Ramos (cell line): Measurements from ENCODE around the gene LDB1.

Experiments used
- in situ Hi-C: fragments of 300-500 bp; cut with MboI; formaldehyde crosslinking; loops from one replicate; pipeline ENCODE4 v1.14.3; 2022; ENCODE audit warnings: low sequenced_read_pairs; ENCODE audit not compliant: unreplicated experiment

The LDB1 gene

GRCh38 chr10:102066399-102067088 lies 53.6 kb downstream of the LDB1 start:
- in situ Hi-C loops: no loop called here

- in situ Hi-C loops: no loop called here
Measured at GRCh38 chr10:102065561-102066398, 54.4 kb downstream of the LDB1 start.

GRCh38 chr10:102064868-102065560 lies 55.2 kb downstream of the LDB1 start, which contains the start of gene HPS6:
Gene HPS6, plus strand, starts transcription at chr10:102065349. Its CDS starts 126 bp downstream, at chr10:102065475.
- in situ Hi-C loops: no loop called here

GRCh38 chr10:102064503-102064867 lies 55.7 kb downstream of the LDB1 start:
- in situ Hi-C loops: no loop called here

- in situ Hi-C loops: no loop called here
Measured at GRCh38 chr10:102059987-102060386, 60.2 kb downstream of the LDB1 start.
